ENCODE data around the gene TRAP1. TPM values are rescaled to one million over a fixed set of nuclear protein-coding genes. Genes with fewer than 3 reads are reported as not detected.

Gene TRAP1
- total RNA-seq, 2 donors from 2014 or later, result 33.2 to 51.1 TPM

- H3K27me3 ChIP-seq (replicated peaks; ENCODE audit: insufficient read depth), result no peaks in the 10 kb centered on the region
- H3K36me3 ChIP-seq, result peaks cover 69% of the 10 kb centered on the region
- no peak for DNase-seq (ENCODE audit: low spot score)
Measured at GRCh38 chr16:3730161-3731125, 13.1 kb upstream of the TRAP1 start.

GRCh38 chr16:3729161-3730112 is 12.1 kb upstream of the TRAP1 start:
- peaks cover 59% of the 10 kb centered on the region for H3K36me3 ChIP-seq
- DNase-seq (ENCODE audit: low spot score), result no peak
- TF ChIP-seq CTCF (IDR thresholded peaks at IDR 0.05), result no peak

More at GRCh38 chr16:3730161-3731125, 13.1 kb upstream of the TRAP1 start:
- Histone ChIP-seq H3K4me3 (no peak overlapping the region), H3K27ac (no peak overlapping the region), H3K9me3 (no peaks in the 10 kb centered on the region), H3K4me1 (ENCODE audit: control insufficient read depth in 1 of 2, low read depth in 2 of 2) (no peaks in the 10 kb centered on the region)
- no peak for ATAC-seq (ENCODE audit: insufficient number of reproducible peaks, low FRiP score, low read depth)
- TF ChIP-seq CTCF (IDR thresholded peaks at IDR 0.05), result no peak

GRCh38 chr16:3728424-3729160 is 11.3 kb upstream of the TRAP1 start:
- ATAC-seq (ENCODE audit: insufficient number of reproducible peaks, low FRiP score, low read depth) (no peak), DNase-seq (ENCODE audit: low spot score) (no peak)
- no peaks in the 10 kb centered on the region for H3K27me3 ChIP-seq (replicated peaks; ENCODE audit: insufficient read depth)
- no peaks in the 10 kb centered on the region for H3K9me3 ChIP-seq
- H3K4me3 ChIP-seq, result no peak overlapping the region
- H3K36me3 ChIP-seq, result peaks cover 53% of the 10 kb centered on the region
- H3K4me1 ChIP-seq (ENCODE audit: control insufficient read depth in 1 of 2, low read depth in 2 of 2), result no peaks in the 10 kb centered on the region
- no peak for TF ChIP-seq CTCF (IDR thresholded peaks at IDR 0.05)
- no peak overlapping the region for H3K27ac ChIP-seq

More at GRCh38 chr16:3729161-3730112, 12.1 kb upstream of the TRAP1 start:
- H3K4me1 ChIP-seq (ENCODE audit: control insufficient read depth in 1 of 2, low read depth in 2 of 2), result no peaks in the 10 kb centered on the region
- no peaks in the 10 kb centered on the region for H3K9me3 ChIP-seq
- H3K27me3 ChIP-seq (replicated peaks; ENCODE audit: insufficient read depth), result no peaks in the 10 kb centered on the region
- ATAC-seq (ENCODE audit: insufficient number of reproducible peaks, low FRiP score, low read depth), result no peak
- H3K27ac ChIP-seq, result no peak overlapping the region
- H3K4me3 ChIP-seq, result no peak overlapping the region

GRCh38 chr16:3727806-3728381 is 10.6 kb upstream of the TRAP1 start:
- DNase-seq (ENCODE audit: low spot score), result no peak

More at GRCh38 chr16:3727806-3728381, 10.6 kb upstream of the TRAP1 start:
- TF ChIP-seq CTCF (IDR thresholded peaks at IDR 0.05), result no peak
- Histone ChIP-seq H3K36me3 (peaks cover 53% of the 10 kb centered on the region), H3K4me1 (ENCODE audit: control insufficient read depth in 1 of 2, low read depth in 2 of 2) (no peaks in the 10 kb centered on the region), H3K4me3 (no peak overlapping the region), H3K27ac (no peak overlapping the region), H3K27me3 (replicated peaks; ENCODE audit: insufficient read depth) (no peaks in the 10 kb centered on the region), H3K9me3 (no peaks in the 10 kb centered on the region)
- ATAC-seq (ENCODE audit: insufficient number of reproducible peaks, low FRiP score, low read depth), result no peak
